Putamen (tissue), 1 donor: ENCODE data around the gene CREB3L4.
"Not testable (repeated sequence)": the region's sequence is repeated elsewhere in the genome, so short reads cannot be mapped to it uniquely, and the experiment has no call there.

Experiments
- DNase-seq: peaks from one replicate; pipeline ENCODE4 v3.0.0-alpha.2; 2016; ENCODE audit warnings: low spot score

CREB3L4 gene

GRCh38 chr1:153984123-153984894 is 16.6 kb downstream of the CREB3L4 start:
- no peak for DNase-seq

- DNase-seq: no peak
These were observed 17.7 kb downstream of the CREB3L4 start for GRCh38 chr1:153985341-153985912.

- DNase-seq: peak; percentile 72
These were observed 18.4 kb downstream of the CREB3L4 start, which contains the start of gene RAB13 for GRCh38 chr1:153985941-153986761. Gene RAB13, minus strand, starts transcription at chr1:153986339. Its CDS starts 103 bp downstream, at chr1:153986236.

- no peak for DNase-seq
These were observed 19.9 kb downstream of the CREB3L4 start for GRCh38 chr1:153987621-153988020.

- DNase-seq: peak; percentile 97
These were observed 22.9 kb downstream of the CREB3L4 start, which contains the start of gene RPS27 for GRCh38 chr1:153990468-153991150. Gene RPS27, plus strand, starts transcription at chr1:153990762. Its CDS starts 35 bp downstream, at chr1:153990797.

GRCh38 chr1:153991151-153991630 is 23.5 kb downstream of the CREB3L4 start:
- DNase-seq: no peak

- DNase-seq: no peak
These were observed 24.1 kb downstream of the CREB3L4 start for GRCh38 chr1:153991806-153992205.

- no peak for DNase-seq
These were observed 27.5 kb downstream of the CREB3L4 start for GRCh38 chr1:153995202-153995601.

GRCh38 chr1:153995640-153996039 is 27.9 kb downstream of the CREB3L4 start:
- DNase-seq: no peak

- not testable (repeated sequence) for DNase-seq
These were observed 29.2 kb downstream of the CREB3L4 start for GRCh38 chr1:153996882-153997281.

- no peak for DNase-seq
These were observed 32.7 kb downstream of the CREB3L4 start for GRCh38 chr1:154000420-154000819.

- no peak for DNase-seq
These were observed 38.4 kb downstream of the CREB3L4 start for GRCh38 chr1:154006136-154006535.

- DNase-seq: no peak
These were observed 44.4 kb downstream of the CREB3L4 start for GRCh38 chr1:154012129-154012528.

GRCh38 chr1:154012543-154012942 is 44.8 kb downstream of the CREB3L4 start:
- DNase-seq: not testable (repeated sequence)

- no peak for DNase-seq
These were observed 46.6 kb downstream of the CREB3L4 start for GRCh38 chr1:154014154-154014907.

GRCh38 chr1:154019269-154019668 is 51.6 kb downstream of the CREB3L4 start:
- no peak for DNase-seq

- no peak for DNase-seq
These were observed 52.2 kb downstream of the CREB3L4 start for GRCh38 chr1:154019940-154020339.
